Measurements from ENCODE around the gene WDR70. TPM values are rescaled to one million over a fixed set of nuclear protein-coding genes. Genes with fewer than 3 reads are reported as not detected.

The WDR70 gene
- total RNA-seq, 1 donor from 2014 or later: 32.7 TPM

DNA sequence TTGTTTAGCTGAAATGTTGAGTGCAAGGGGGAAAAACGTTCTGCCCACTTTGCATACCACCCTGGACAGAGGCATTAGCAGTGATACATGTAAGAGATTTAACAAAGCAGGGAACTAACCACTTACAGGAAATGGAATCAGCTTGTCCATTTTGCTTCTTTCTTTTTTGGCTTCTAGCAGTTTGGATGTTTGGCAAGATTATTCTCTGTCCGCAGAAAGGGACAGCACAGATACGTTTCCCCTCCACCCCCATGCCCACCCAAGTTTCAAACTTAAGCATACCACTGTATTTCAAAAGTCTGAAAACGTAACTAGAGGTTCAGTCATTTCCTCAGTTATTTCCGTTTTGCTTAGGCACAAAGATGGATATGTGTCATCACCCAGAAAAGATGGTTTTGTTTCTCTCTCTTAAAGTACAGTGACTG is 342.3 kb downstream of the WDR70 start:
- intact Hi-C loops (cut with micrococcal nuclease): loop anchor here (2.0 to 5.0 kb wide), 2 partner anchors 343 to 609 kb away; partner anchors contain the start of gene WDR70

DNA sequence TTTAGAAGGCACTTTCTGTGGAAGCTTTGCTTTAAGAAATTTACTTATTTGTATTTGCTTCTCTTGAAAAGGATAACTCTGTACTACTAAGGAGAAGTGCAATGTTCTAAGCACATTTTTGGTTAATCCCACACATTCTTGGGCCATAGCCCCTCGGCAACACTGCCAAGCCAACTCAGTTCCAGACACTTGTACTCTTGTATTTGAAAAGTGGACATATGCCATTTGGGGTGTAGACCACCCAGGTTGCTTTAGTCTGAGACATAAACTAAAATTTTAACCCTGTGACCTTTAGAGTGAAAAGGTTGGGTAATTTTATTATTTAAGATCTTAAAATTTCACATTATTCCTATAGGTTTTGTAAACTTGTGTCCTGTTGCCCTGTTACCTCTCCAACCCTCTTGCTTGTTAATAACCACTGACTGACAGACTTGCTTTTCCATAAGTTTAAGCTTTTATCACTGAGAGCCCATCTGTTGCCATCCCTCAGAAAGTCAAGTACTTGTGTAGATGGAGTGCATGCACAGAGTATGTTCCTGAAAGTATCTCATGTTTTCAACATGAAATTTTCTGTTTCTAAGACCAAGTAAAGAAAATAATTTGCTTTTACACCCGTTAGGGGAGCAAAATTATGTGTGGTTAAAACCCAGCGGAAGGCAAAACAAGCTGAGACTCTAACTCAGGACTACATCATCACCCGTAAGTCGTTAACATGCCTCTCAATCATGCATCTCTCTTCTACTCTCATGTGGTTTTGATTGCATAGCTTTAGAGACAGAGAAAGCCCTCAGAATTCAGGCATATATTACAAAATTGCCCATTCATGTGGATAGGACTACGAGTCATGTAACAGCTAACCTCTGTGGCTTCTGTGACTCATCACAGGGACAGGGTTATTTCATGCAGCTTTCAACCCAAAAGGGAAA is 343.4 kb downstream of the WDR70 start:
- intact Hi-C loops (cut with micrococcal nuclease): loop anchor here (1.0 to 5.0 kb wide), 2 partner anchors 16 to 610 kb away; no protein-coding TSS in a partner anchor

- intact Hi-C loops (cut with micrococcal nuclease): loop anchor here (1.0 to 5.0 kb wide), 2 partner anchors 15 to 611 kb away; no protein-coding TSS in a partner anchor
These were observed 344.2 kb downstream of the WDR70 start for GRCh38 chr5:37723162-37723961.

GRCh38 chr5:37724395-37725125 is 345.4 kb downstream of the WDR70 start:
- intact Hi-C loops (cut with micrococcal nuclease): loop anchor here (5.0 kb wide), 1 partner anchor 612 kb away; no protein-coding TSS in a partner anchor

DNA sequence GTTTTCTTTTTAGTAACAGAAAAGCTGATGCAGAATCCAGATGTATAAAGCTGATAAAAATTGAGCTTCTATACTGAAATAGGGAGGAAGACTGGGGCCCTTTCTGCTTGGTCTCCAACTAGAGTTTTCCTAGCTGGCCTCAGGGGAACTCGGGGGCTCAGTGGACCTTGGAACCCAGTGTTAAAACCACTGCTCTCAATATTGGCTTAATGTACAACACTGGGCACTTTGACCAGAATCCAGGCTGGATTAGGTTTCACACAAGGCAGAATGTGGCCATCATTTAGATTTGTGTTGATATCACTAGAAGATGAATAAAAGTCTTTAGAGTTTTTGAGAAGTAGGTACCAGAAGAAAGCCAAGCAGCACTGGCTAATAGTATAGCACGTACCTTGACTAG is 346.1 kb downstream of the WDR70 start:
- intact Hi-C loops (cut with micrococcal nuclease): no loop called here

GRCh38 chr5:37727238-37727637 is 348.1 kb downstream of the WDR70 start:
- intact Hi-C loops (cut with micrococcal nuclease): no loop called here

DNA sequence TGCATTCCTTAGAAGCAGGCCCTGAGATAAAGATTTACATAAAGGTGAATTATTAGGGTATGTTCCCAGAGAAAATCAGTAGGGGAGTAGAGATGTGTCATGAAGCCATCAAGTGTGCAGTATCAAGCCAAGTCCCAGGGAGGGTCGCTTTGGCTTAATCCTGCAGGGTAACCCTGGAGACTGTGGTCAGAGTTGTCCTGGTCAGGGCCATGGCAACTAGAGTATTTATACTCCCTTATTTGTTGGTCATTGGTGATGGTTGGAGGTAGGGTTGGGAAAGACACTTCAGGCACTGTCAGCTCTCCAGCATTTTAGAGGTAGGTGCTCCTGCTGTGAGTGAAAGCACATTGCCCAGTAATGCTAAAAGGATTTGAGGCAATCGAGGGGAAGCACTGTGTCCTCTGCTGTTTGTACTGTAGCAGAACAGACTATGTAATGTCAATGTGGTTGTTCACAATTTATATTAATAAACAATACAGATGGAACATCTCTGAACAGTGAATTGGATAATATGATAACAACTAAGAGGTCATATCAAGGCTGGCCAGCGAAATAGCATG is 351.9 kb downstream of the WDR70 start:
- intact Hi-C loops (cut with micrococcal nuclease): no loop called here

GRCh38 chr5:37734114-37734513 is 355.0 kb downstream of the WDR70 start:
- intact Hi-C loops (cut with micrococcal nuclease): no loop called here

- intact Hi-C loops (cut with micrococcal nuclease): no loop called here
These were observed 356.7 kb downstream of the WDR70 start for GRCh38 chr5:37735649-37736347.

GRCh38 chr5:37736397-37736796 is 357.3 kb downstream of the WDR70 start:
- intact Hi-C loops (cut with micrococcal nuclease): no loop called here

DNA sequence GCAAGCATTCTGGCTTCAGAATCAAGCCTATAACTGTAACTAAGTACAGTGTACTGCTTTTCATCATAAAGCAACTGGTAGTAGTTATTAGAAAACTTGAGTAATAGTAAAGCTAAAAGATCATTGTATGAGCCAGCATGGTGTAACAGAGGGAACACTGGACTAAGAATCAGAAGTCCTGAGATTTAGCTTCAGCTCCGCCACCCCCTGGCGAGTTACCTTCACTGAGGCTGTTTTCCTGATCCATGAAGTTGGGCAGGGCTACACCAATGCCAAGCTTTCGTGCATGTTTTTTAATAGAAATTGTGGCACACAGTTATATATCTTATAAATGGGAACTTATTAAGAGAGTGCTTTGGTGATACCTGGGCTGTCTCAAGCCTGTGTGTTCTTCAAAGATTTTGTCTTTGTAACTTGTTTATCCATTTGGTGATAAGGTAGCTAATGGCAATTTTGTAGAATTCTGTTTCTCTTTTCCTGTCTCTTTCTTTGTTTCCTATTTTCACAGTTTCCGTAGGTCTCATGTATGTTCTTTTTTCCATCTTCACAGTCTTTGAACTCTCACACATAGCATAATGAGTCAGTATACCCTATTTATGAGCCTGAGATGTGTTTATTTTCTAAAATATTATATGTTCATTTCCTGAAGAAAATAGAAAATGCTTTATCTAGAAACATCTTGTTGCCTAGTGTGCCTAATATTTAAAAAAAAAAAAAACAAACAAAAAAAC is 358.4 kb downstream of the WDR70 start:
- intact Hi-C loops (cut with micrococcal nuclease): loop anchor here (1.0 kb wide), 1 partner anchor 14 kb away; no protein-coding TSS in a partner anchor

- intact Hi-C loops (cut with micrococcal nuclease): loop anchor here (1.0 kb wide), 1 partner anchor 15 kb away; no protein-coding TSS in a partner anchor
These were observed 359.1 kb downstream of the WDR70 start for GRCh38 chr5:37738057-37738691.

- intact Hi-C loops (cut with micrococcal nuclease): loop anchor here (1.0 kb wide), 1 partner anchor 16 kb away; no protein-coding TSS in a partner anchor
These were observed 359.9 kb downstream of the WDR70 start for GRCh38 chr5:37738865-37739488.

- intact Hi-C loops (cut with micrococcal nuclease): no loop called here
These were observed 360.7 kb downstream of the WDR70 start for GRCh38 chr5:37739817-37740261.

GRCh38 chr5:37740331-37741066 is 361.4 kb downstream of the WDR70 start:
- intact Hi-C loops (cut with micrococcal nuclease): no loop called here

DNA sequence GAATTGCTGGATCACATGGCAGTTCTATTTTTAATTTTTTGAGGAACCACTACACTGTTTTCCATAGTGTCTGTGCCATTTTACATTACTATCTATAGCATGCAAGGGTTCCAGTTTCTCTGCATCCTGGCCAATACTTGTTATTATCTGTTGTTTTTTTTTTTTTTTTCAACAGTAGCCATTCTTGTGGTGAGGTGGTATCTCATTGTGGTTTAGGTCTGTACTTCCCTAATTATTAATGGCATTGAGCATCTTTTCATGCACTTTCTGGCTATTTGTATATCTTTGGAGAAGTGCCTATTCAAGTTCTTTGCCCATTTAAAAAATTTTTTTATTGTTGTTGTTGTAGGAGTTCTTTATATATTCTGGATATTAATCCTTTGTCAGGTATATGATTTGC is 363.0 kb downstream of the WDR70 start:
- intact Hi-C loops (cut with micrococcal nuclease): no loop called here

- intact Hi-C loops (cut with micrococcal nuclease): no loop called here
These were observed 372.1 kb downstream of the WDR70 start for GRCh38 chr5:37751227-37751626.

DNA sequence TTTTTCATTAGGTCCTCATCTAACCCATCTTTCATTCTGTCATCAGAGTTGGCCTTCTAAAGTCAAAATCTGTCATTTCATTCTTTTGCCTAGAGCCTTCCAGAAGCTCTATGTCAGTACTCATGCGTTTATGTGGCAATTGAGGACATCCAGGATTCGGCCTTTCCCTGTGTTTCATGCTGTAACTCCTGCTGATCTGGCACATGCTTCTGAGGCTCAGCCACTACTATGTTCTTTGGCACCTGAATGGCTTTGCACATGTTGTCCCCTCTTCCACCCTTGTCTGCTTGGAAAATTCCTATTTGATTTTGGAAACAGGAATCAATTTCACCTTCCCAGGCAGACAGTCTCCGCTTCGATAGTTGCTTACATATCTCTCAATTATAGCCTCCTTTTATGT is 375.9 kb downstream of the WDR70 start:
- intact Hi-C loops (cut with micrococcal nuclease): no loop called here
